ENCODE measurements around the gene FGF16. TPM values are rescaled to one million over a fixed set of nuclear protein-coding genes. Genes with fewer than 3 reads are reported as not detected.

The FGF16 gene
- polyA plus RNA-seq, 3 donors: not detected

DNA sequence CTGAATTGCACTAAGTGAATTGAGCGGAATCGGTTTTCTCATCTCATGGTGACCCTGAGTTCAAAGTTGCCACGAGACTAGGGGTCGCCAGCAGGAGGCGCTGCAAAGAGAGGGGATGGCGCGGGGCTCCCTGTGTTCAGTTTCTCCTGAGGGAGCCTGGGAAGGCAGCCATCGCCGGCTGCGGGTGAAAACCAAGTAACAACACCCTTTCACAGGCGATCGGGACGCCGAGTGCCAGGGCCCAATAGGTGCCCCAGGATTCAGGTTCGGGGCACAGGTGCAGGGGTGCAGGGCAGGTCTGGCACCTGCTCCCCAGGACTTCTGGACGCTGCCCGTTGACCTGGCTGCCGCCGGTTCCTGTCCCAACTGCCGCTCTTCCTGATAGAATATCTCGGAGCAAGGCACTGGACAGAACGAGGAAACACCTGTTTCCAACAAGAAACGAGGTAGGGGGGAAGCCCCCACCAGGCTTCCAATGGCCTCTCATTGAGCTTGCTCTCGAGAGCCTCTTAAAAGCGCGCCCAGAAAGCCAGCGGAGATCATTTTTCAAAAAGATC is 1.1 kb upstream of the FGF16 start:
- peaks cover 27 to 37% (median 35%) of the 10 kb centered on the region in 3 donors for H3K27me3 Mint-ChIP-seq (ENCODE audit: low read depth in 3 of 3)
- H3K9ac ChIP-seq (ENCODE audit: insufficient read depth, low read length, poor library complexity, severe bottlenecking): no peak overlapping the region
- intact Hi-C loops (cut with micrococcal nuclease): no loop called here
- no peak overlapping the region for H3K27ac ChIP-seq (ENCODE audit: low read depth in 1 of 2, low read length in 2 of 2)
- TF ChIP-seq, protein P1, sequence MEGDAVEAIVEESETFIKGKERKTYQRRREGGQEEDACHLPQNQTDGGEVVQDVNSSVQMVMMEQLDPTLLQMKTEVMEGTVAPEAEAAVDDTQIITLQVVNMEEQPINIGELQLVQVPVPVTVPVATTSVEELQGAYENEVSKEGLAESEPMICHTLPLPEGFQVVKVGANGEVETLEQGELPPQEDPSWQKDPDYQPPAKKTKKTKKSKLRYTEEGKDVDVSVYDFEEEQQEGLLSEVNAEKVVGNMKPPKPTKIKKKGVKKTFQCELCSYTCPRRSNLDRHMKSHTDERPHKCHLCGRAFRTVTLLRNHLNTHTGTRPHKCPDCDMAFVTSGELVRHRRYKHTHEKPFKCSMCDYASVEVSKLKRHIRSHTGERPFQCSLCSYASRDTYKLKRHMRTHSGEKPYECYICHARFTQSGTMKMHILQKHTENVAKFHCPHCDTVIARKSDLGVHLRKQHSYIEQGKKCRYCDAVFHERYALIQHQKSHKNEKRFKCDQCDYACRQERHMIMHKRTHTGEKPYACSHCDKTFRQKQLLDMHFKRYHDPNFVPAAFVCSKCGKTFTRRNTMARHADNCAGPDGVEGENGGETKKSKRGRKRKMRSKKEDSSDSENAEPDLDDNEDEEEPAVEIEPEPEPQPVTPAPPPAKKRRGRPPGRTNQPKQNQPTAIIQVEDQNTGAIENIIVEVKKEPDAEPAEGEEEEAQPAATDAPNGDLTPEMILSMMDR (IDR thresholded peaks at IDR 0.05): peak; percentile 11
- peaks cover 36% of the 10 kb centered on the region for H3K4me1 Mint-ChIP-seq
- H3K27ac Mint-ChIP-seq: no peak overlapping the region
- H3K27me3 ChIP-seq (ENCODE audit: control insufficient read depth in 2 of 2, insufficient read depth in 2 of 2, low read length in 2 of 2): peaks cover 9 to 33% of the 10 kb centered on the region in 2 donors
- H3K4me3 ChIP-seq (replicated peaks in 1 of 3; ENCODE audit: low read depth in 2 of 3, low read length in 3 of 3): peak overlapping the region in 2 of 3 experiments; percentile 9 to 53
- H3K9me3 Mint-ChIP-seq: peaks cover 0 to 17% (median 0%) of the 10 kb centered on the region in 7 donors
- DNase-seq: no peak
- no peak overlapping the region for H2AFZ ChIP-seq (ENCODE audit: insufficient read depth, low read depth, low read length, poor library complexity, severe bottlenecking)
- H3K4me2 ChIP-seq (replicated peaks; ENCODE audit: extremely low read depth, low read length, poor library complexity, severe bottlenecking): peak overlapping the region; percentile 67
- WGBS (ENCODE audit: insufficient coverage): 7% methylated on average over 12 of the region's 27 CpGs
- H4K20me1 ChIP-seq (ENCODE audit: insufficient read depth, low read length): no peaks in the 10 kb centered on the region
- H3K36me3 ChIP-seq (replicated peaks in 1 of 2; ENCODE audit: control insufficient read depth in 1 of 2, insufficient read depth in 2 of 2, low read length in 2 of 2): no peaks in the 10 kb centered on the region
- H3K4me3 Mint-ChIP-seq: peak overlapping the region; percentile 76 to 86
- no peaks in the 10 kb centered on the region for H3K9me3 ChIP-seq (replicated peaks in 1 of 2; ENCODE audit: control insufficient read depth in 1 of 2, insufficient read depth in 1 of 2, low read length in 2 of 2)
- peaks cover 27 to 29% of the 10 kb centered on the region in 2 donors for H3K4me1 ChIP-seq (ENCODE audit: control insufficient read depth in 1 of 2, insufficient read depth in 2 of 2, low read length in 2 of 2)
- no peaks in the 10 kb centered on the region for H3K79me2 ChIP-seq (ENCODE audit: insufficient read depth, low read length)
- H3K36me3 Mint-ChIP-seq: no peaks in the 10 kb centered on the region

DNA sequence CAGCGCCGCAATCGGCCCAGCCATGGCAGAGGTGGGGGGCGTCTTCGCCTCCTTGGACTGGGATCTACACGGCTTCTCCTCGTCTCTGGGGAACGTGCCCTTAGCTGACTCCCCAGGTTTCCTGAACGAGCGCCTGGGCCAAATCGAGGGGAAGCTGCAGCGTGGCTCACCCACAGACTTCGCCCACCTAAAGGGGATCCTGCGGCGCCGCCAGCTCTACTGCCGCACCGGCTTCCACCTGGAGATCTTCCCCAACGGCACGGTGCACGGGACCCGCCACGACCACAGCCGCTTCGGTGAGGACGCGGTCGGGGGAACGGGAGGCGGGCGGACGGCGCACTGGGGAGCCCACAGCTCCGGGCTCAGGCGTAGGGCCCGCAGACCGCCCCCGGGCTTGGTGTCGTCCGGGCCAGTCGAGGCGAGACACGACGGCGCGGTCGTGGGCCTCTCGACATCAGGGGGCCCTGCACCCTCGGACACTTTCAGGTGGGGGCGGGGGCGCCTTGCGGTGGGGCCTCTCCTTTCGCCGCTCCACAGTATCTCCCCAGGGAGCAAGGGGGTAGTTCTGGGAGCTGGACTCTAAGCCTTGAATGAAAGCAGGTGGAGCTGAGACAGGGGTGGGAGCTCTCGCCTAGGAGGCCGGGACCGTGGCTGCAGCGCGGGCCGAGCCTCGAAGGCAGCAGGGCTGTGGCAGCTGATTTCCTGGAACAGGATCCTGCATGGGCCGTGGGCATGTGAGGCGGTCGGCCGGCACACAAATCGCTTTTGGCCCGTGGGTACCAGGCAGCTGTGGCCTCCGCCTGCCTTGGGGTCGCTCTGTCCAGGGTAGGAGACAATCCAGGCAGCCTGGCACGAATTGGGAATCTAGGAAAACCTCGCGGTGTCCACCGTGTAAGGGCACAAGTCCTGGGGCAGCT is 722 bp downstream of the FGF16 start:
- Mint-ChIP-seq H3K4me1 (peaks cover 36% of the 10 kb centered on the region), H3K9me3 (peaks cover 0 to 17% (median 0%) of the 10 kb centered on the region in 7 donors), H3K27me3 (ENCODE audit: low read depth in 3 of 3) (peaks cover 27 to 37% (median 35%) of the 10 kb centered on the region in 3 donors), H3K27ac (no peak overlapping the region), H3K4me3 (peak overlapping the region; percentile 63 to 82), H3K36me3 (no peaks in the 10 kb centered on the region)
- Histone ChIP-seq H3K4me3 (replicated peaks in 1 of 3; ENCODE audit: low read depth in 2 of 3, low read length in 3 of 3) (peak overlapping the region in 2 of 3 experiments; percentile 18 to 53), H4K20me1 (ENCODE audit: insufficient read depth, low read length) (no peaks in the 10 kb centered on the region), H2AFZ (ENCODE audit: insufficient read depth, low read depth, low read length, poor library complexity, severe bottlenecking) (peak overlapping the region; percentile 48), H3K4me2 (replicated peaks; ENCODE audit: extremely low read depth, low read length, poor library complexity, severe bottlenecking) (peak overlapping the region; percentile 67), H3K27ac (ENCODE audit: low read depth in 1 of 2, low read length in 2 of 2) (no peak overlapping the region), H3K27me3 (ENCODE audit: control insufficient read depth in 2 of 2, insufficient read depth in 2 of 2, low read length in 2 of 2) (peaks cover 9 to 33% of the 10 kb centered on the region in 2 donors), H3K4me1 (ENCODE audit: control insufficient read depth in 1 of 2, insufficient read depth in 2 of 2, low read length in 2 of 2) (peaks cover 27 to 29% of the 10 kb centered on the region in 2 donors), H3K36me3 (replicated peaks in 1 of 2; ENCODE audit: control insufficient read depth in 1 of 2, insufficient read depth in 2 of 2, low read length in 2 of 2) (no peaks in the 10 kb centered on the region), H3K79me2 (ENCODE audit: insufficient read depth, low read length) (no peaks in the 10 kb centered on the region), H3K9ac (ENCODE audit: insufficient read depth, low read length, poor library complexity, severe bottlenecking) (no peak overlapping the region), H3K9me3 (replicated peaks in 1 of 2; ENCODE audit: control insufficient read depth in 1 of 2, insufficient read depth in 1 of 2, low read length in 2 of 2) (no peaks in the 10 kb centered on the region)
- intact Hi-C loops (cut with micrococcal nuclease): no loop called here
- DNase-seq: no peak
- TF ChIP-seq, protein P1 (IDR thresholded peaks at IDR 0.05): no peak
- WGBS (ENCODE audit: insufficient coverage): under 1% methylated on average over 54 of the region's 73 CpGs

Measured in CD14-positive monocyte (primary cell).